A673 (cell line): ENCODE results near the gene ATP5F1D. TPM values are rescaled to one million over a fixed set of nuclear protein-coding genes. Genes with fewer than 3 reads are reported as not detected.
A peak's percentile ranks its signal among the peaks of the same experiment; 100 is the strongest.

Source experiments
- BruUV-seq: library from RNA; stranded (reverse); fragments of 400-500 nt; replicated peaks from 2 replicates; lab custom pipeline; 2021; lab: Mats Ljungman, UMichigan
- CTCF ChIA-PET: fragments of 300-600 bp; sonication (Branson Sonifier 250); formaldehyde crosslinking; loops from one replicate; lab custom pipeline; 2022; ENCODE audit warnings: antibody characterized with exemption; lab: Charles Lee
- POLR2A ChIA-PET: fragments of 300-600 bp; sonication (Branson Sonifier 250); formaldehyde crosslinking; loops from one replicate; lab custom pipeline; 2022; ENCODE audit warnings: antibody characterized with exemption; ENCODE audit not compliant: low non-redundant PET; lab: Charles Lee
- DNase-seq: peaks from one replicate; pipeline ENCODE4 v3.0.0-alpha.2; 2015; ENCODE audit warnings: low spot score
- H3K27ac ChIP-seq: fragments of 200-600 bp; sonication (generic); 2 replicates; pipeline ENCODE4 v1.5.1; 2016; ENCODE audit warnings: mixed run types, low read depth, mild to moderate bottlenecking, mixed read lengths, antibody characterized with exemption, low read length; ENCODE audit not compliant: poor library complexity, severe bottlenecking
- H3K27me3 ChIP-seq: fragments of 200-600 bp; sonication (generic); replicated peaks from 2 replicates; pipeline ENCODE4 v1.6.1; 2017; ENCODE audit warnings: mixed run types, low read depth, mild to moderate bottlenecking, mixed read lengths, antibody characterized with exemption, low read length; ENCODE audit not compliant: insufficient read depth, poor library complexity
- H3K36me3 ChIP-seq: fragments of 200-600 bp; sonication (generic); 2 replicates; pipeline ENCODE4 v1.6.1; 2016; ENCODE audit warnings: mixed run types, mild to moderate bottlenecking, mixed read lengths, antibody characterized with exemption, low read length; ENCODE audit not compliant: insufficient read depth, poor library complexity, severe bottlenecking
- H3K4me1 ChIP-seq: fragments of 200-600 bp; sonication (generic); 2 replicates; pipeline ENCODE4 v1.6.1; 2017; ENCODE audit warnings: mixed run types, mild to moderate bottlenecking, mixed read lengths, antibody characterized with exemption, low read length; ENCODE audit not compliant: insufficient read depth, poor library complexity, severe bottlenecking
- H3K4me3 ChIP-seq: fragments of 200-600 bp; sonication (generic); 2 replicates; pipeline ENCODE4 v1.5.1; 2016; ENCODE audit warnings: low read depth, mixed run types, mild to moderate bottlenecking, mixed read lengths, low read length; ENCODE audit not compliant: poor library complexity, severe bottlenecking
- H3K9me3 ChIP-seq: fragments of 200-600 bp; sonication (generic); 2 replicates; pipeline ENCODE4 v1.6.1; 2016; ENCODE audit warnings: mixed run types, low read depth, mild to moderate bottlenecking, mixed read lengths, antibody characterized with exemption, low read length; ENCODE audit not compliant: poor library complexity, severe bottlenecking
- EZH2 ChIP-seq: fragments of 200-600 bp; sonication (generic); IDR thresholded peaks from 2 replicates; pipeline ENCODE4 v1.6.1; 2017; ENCODE audit warnings: borderline replicate concordance, low read depth, mild to moderate bottlenecking, mixed read lengths, antibody characterized with exemption, low read length; ENCODE audit not compliant: poor library complexity, severe bottlenecking
- intact Hi-C: fragments of 100-400 bp; cut with micrococcal nuclease; formaldehyde crosslinking; loops from one replicate; pipeline ENCODE4 v1.10.0; 2022; ENCODE audit not compliant: unreplicated experiment
- total RNA-seq: library from RNA; stranded (reverse); gene quantifications from 2 replicates; pipeline ENCODE4 v1.2.3, GENCODE V29; 2021
- TF ChIP-seq, protein P1 (sequence below): fragments of 300-800, 200-600 bp; sonication (generic); conservative IDR thresholded peaks from 2 replicates; pipeline ENCODE4 v1.5.1; 2017; ENCODE audit warnings: low read depth, mild to moderate bottlenecking, antibody characterized with exemption, low read length, moderate library complexity, mixed read lengths

ATP5F1D gene
- total RNA-seq, 1 experiment from 2014 or later: 237 TPM

DNA sequence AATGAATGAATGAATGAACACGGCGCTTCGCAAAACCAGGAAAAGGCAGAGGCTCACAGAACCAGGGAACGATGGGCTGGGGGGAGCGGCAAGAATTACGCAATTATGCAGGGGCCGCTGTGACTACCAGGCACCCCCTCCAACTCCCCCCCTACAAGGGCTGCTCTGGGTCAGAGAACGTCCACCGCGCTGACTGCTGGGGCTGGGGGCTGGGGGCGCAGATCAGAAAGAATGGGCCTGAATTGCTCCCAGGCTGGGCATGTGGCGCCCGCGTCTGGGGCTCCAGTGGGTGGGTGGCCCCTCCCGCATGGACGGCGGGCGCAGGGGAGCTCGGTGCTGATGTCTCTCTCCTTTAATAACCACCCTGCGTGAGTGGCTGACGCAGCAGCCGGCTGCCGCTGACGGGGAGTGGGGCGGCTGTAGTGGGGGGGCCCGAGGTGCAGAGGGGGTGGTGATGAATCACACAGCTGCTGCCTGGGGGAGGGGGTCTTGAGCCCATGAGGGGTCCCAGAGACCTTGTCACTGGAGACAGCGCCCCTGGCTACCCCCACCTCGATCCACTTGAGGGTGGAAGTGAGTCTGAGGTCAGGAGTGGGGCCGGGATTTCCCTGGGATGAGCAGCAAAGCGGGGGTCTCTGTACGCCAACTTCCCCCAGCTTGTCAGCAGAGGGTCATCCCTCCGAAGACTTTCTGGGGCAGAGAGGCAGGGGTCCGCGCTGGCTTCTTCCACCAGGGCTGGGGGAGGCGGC, 26.1 kb downstream of the ATP5F1D start:
- no peaks in the 10 kb centered on the region for H3K9me3 ChIP-seq
- ChIA-PET POLR2A (no interaction called here), CTCF (interaction anchor here (2.1 to 3.7 kb wide), 2 partner anchors 15 to 24 kb away, joined by 8 to 149 read pairs; no protein-coding TSS in a partner anchor)
- peaks cover 75% of the 10 kb centered on the region for H3K4me1 ChIP-seq
- peak overlapping the region; percentile 51 for H3K4me3 ChIP-seq
- intact Hi-C loops: loop anchor here (2.0 to 5.0 kb wide), 2 partner anchors 19 to 590 kb away; partner anchors contain the start of gene MIDN
- peaks cover 26% of the 10 kb centered on the region for H3K36me3 ChIP-seq
- DNase-seq: no peak
- H3K27me3 ChIP-seq: no peaks in the 10 kb centered on the region
- peak overlapping the region; percentile 94 for H3K27ac ChIP-seq
- TF ChIP-seq, protein P1, sequence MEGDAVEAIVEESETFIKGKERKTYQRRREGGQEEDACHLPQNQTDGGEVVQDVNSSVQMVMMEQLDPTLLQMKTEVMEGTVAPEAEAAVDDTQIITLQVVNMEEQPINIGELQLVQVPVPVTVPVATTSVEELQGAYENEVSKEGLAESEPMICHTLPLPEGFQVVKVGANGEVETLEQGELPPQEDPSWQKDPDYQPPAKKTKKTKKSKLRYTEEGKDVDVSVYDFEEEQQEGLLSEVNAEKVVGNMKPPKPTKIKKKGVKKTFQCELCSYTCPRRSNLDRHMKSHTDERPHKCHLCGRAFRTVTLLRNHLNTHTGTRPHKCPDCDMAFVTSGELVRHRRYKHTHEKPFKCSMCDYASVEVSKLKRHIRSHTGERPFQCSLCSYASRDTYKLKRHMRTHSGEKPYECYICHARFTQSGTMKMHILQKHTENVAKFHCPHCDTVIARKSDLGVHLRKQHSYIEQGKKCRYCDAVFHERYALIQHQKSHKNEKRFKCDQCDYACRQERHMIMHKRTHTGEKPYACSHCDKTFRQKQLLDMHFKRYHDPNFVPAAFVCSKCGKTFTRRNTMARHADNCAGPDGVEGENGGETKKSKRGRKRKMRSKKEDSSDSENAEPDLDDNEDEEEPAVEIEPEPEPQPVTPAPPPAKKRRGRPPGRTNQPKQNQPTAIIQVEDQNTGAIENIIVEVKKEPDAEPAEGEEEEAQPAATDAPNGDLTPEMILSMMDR: no peak
- no peak for TF ChIP-seq EZH2
- BruUV-seq: no TSS peak

DNA sequence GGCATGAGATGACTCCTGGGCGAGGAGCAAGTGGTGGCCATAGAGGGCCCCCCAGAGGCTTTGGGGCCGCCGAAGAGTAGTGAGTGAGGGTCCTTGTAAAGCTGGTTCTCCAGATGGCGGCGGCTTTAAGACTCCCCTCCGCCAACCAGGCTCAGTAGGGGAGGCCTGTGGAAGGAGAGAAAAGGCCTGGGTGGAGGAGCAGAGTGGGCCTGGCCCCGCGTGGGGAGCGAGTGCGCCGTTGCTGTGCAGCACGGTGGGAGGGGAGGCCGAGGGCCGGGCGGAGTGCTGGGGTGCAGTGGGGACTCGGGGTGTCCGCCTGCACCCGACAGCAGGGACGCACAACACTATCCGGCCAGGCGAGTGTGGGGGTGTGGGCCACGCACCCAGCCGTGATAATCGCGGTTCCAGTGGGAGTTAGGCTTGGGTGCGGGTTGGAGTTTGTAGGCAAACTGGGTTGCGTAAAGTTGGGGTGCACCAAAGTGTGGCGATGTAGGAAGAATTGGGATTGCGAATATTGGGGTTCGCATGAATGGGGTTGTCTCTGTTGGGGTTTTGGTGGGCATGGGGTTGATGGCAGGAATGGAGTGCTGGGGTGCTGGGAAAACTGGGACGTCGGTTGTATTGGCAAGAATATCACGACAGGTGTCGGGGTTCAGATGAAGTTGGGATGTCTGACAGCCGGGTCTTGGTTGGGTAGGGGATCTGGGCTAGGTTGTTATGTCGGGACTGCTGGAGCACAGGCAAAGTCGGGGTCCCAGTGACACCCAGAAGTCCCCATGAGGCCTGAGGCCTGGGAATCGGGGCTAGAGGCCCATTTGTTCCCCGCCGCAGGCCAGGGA, 26.9 kb downstream of the ATP5F1D start:
- TF ChIP-seq EZH2: no peak
- TF ChIP-seq, protein P1: no peak
- Histone ChIP-seq H3K4me3 (no peak overlapping the region), H3K9me3 (no peaks in the 10 kb centered on the region), H3K4me1 (peaks cover 75% of the 10 kb centered on the region), H3K36me3 (peaks cover 34% of the 10 kb centered on the region), H3K27ac (peak overlapping the region; percentile 94), H3K27me3 (no peaks in the 10 kb centered on the region)
- ChIA-PET CTCF (interaction anchor here (0.5 to 3.7 kb wide), 4 partner anchors 16 to 175 kb away, joined by 4 to 149 read pairs (median 10); no protein-coding TSS in a partner anchor), POLR2A (interaction anchor here (0.5 to 1.4 kb wide), 22 partner anchors 8 to 824 kb away, joined by 3 to 36 read pairs (median 3); partner anchors contain the start of gene MBD3)
- no TSS peak for BruUV-seq
- intact Hi-C loops: loop anchor here (5.0 kb wide), 1 partner anchor 589 kb away; no protein-coding TSS in a partner anchor
- DNase-seq: no peak

DNA sequence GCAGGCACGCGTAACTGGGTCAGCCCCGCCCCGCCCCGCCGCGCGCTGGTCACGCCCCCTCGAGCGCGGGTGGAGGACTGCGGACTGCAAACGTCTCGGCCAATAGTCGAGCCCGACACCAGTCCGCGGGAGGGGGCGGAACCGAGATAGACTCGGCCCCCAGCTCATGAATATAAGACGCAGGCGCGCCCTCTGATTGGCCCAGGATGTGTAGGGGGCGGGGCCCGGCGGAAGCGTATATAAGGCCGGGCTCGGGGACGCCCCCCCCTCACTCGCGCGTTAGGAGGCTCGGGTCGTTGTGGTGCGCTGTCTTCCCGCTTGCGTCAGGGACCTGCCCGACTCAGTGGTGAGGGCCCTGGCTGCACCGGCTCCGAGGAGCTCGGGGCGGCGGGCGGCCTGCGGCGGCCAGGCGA, 27.5 kb downstream of the ATP5F1D start, which contains the start of gene CIRBP:
TSS of gene CIRBP (plus strand) at position 268 of the 413 bp plus-strand sequence. CDS start 1,602 bp downstream, outside the sequence.
- peaks cover 40% of the 10 kb centered on the region for H3K36me3 ChIP-seq
- intact Hi-C loops: loop anchor here (5.0 kb wide), 1 partner anchor 588 kb away; no protein-coding TSS in a partner anchor
- TF ChIP-seq EZH2: no peak
- TF ChIP-seq, protein P1: no peak

More for the DNA sequence above, 27.5 kb downstream of the ATP5F1D start, which contains the start of gene CIRBP:
- Histone ChIP-seq H3K4me3 (peak within 1 kb of the TSS; percentile 58), H3K27ac (peak within 1 kb of the TSS; percentile 94), H3K9me3 (no peaks in the 10 kb centered on the region), H3K4me1 (peaks cover 80% of the 10 kb centered on the region), H3K27me3 (no peaks in the 10 kb centered on the region)
- POLR2A ChIA-PET: interaction anchor here (0.5 to 1.4 kb wide), 24 partner anchors 8 to 823 kb away, joined by 3 to 36 read pairs (median 3); partner anchors contain the start of gene MBD3
- BruUV-seq: no TSS peak
- DNase-seq: peak; percentile 99
- CTCF ChIA-PET: interaction anchor here (0.5 to 2.1 kb wide), 3 partner anchors 16 to 174 kb away, joined by 4 to 13 read pairs (median 8); no protein-coding TSS in a partner anchor
